K562 (cell line): ENCODE measurements around the gene MGST3. TPM values are rescaled to one million over a fixed set of nuclear protein-coding genes. Genes with fewer than 3 reads are reported as not detected.

ENCODE experiments used
- AFF1 ChIP-seq, 2 experiments: fragments of 450-650 bp; IDR thresholded peaks; 2 replicates each; pipeline ENCODE4 v1.6.1; 2018; ENCODE audit warnings: mild to moderate bottlenecking in 2 of 2, low read depth in 1 of 2; ENCODE audit not compliant: partially characterized antibody in 2 of 2
- CUX1 ChIP-seq: fragments of 200-800 bp; sonication (Bioruptor generic); IDR thresholded peaks from 2 replicates; pipeline ENCODE4 v1.6.1; 2016; ENCODE audit warnings: missing genetic modification characterization, missing compliant biosample characterization
- ETV5 ChIP-seq: sonication (generic); formaldehyde crosslinking; IDR thresholded peaks from 2 replicates; pipeline ENCODE4 v1.4.0; 2020; ENCODE audit warnings: low read depth, mild to moderate bottlenecking, missing genetic modification reagents
- FIP1L1 ChIP-seq: fragments of 200-400 bp; formaldehyde crosslinking; IDR thresholded peaks from 2 replicates; pipeline ENCODE4 v1.6.1; 2018; ENCODE audit warnings: mild to moderate bottlenecking, low read depth, low read length; ENCODE audit not compliant: poor library complexity, severe bottlenecking
- KLF6 ChIP-seq: fragments of 250-450 bp; sonication (Bioruptor Pico); IDR thresholded peaks from 2 replicates; pipeline ENCODE4 v1.4.0; 2020; ENCODE audit warnings: mild to moderate bottlenecking, moderate library complexity, borderline replicate concordance
- MTA2 ChIP-seq: fragments of 450-650 bp; IDR thresholded peaks from 2 replicates; pipeline ENCODE4 v1.6.1; 2016; ENCODE audit warnings: low read depth
- RBM34 ChIP-seq: fragments of 200-400 bp; formaldehyde crosslinking; IDR thresholded peaks from 2 replicates; pipeline ENCODE4 v1.6.1; 2018; ENCODE audit warnings: low read length, borderline replicate concordance; ENCODE audit not compliant: insufficient read depth
- SRSF1 ChIP-seq: fragments of 200-400 bp; formaldehyde crosslinking; IDR thresholded peaks from 2 replicates; pipeline ENCODE4 v1.6.1; 2017; ENCODE audit warnings: mild to moderate bottlenecking, low read depth, low read length, moderate library complexity
- TAL1 ChIP-seq: fragments of 450-650 bp; IDR thresholded peaks from 2 replicates; pipeline ENCODE4 v1.6.1; 2016; ENCODE audit warnings: mild to moderate bottlenecking
- TOE1 ChIP-seq, 2 experiments: fragments of 450-650 bp in 1 of 2; sonication (generic) in 1 of 2; formaldehyde crosslinking in 1 of 2; IDR thresholded peaks; 2 replicates each; pipeline versions ENCODE4 v1.7.1 to v1.8.0; 2016 to 2022; ENCODE audit warnings: borderline replicate concordance in 2 of 2, mild to moderate bottlenecking in 2 of 2, antibody characterized with exemption in 1 of 2, inconsistent platforms in 1 of 2, low read depth in 1 of 2, missing genetic modification reagents in 1 of 2, moderate library complexity in 1 of 2
- ZNF232 ChIP-seq: sonication (generic); formaldehyde crosslinking; IDR thresholded peaks from 2 replicates; pipeline ENCODE4 v1.8.0; 2022; ENCODE audit warnings: mild to moderate bottlenecking, missing genetic modification reagents
- polyA plus RNA-seq, 8 experiments: library from polyadenylated mRNA; depleted of rRNA in 4 of 8; stranded (reverse) in 5 of 8; unstranded in 3 of 8; fragments of >200 nt; fragmentation: Nextera tagmentation in 2 of 8; fragmentation: Illumina TruSeq in 1 of 8; extraction: Ambion mirVana in 2 of 8; extraction: Trizol in 1 of 8; gene quantifications; 2 replicates each; pipeline versions ENCODE4 v1.2.1 to v1.2.3, GENCODE V29; 2011 to 2014; ENCODE audit warnings: inconsistent platforms in 1 of 8, missing spikeins in 1 of 8
- total RNA-seq, 7 experiments: library from RNA; depleted of rRNA in 6 of 7; stranded (reverse); fragments of >200 nt in 6 of 7; fragmentation: Illumina TruSeq in 2 of 7; extraction: Trizol in 2 of 7; gene quantifications; 2 replicates each; pipeline versions ENCODE4 v1.2.1 to v1.2.3, GENCODE V29; 2011 to 2021; ENCODE audit warnings: low replicate concordance in 1 of 7

Gene MGST3
- total and polyA plus RNA-seq, 9 of the 15 experiments (the other 6 are each of a cell fraction or from before 2014, with no cell fraction given) = 70.7 to 287 (median 105) TPM

GRCh38 chr1:165697881-165698760, 67.1 kb downstream of the MGST3 start, which contains the start of gene ALDH9A1 (continued):
- TF ChIP-seq AFF1 (IDR thresholded peaks at IDR 0.05; ENCODE audit: low read depth in 1 of 2, partially characterized antibody in 2 of 2) (peak; percentile 38 to 50), SRSF1 (no peak), FIP1L1 (peak; percentile 52), MTA2 (no peak; the same call in 1 of the 2 replicates), ZNF232 (CRISPR knock-in tag) (no peak), RBM34 (no peak), KLF6 (no peak), TOE1 (IDR thresholded peaks at IDR 0.05; ENCODE audit: borderline replicate concordance) (peak; percentile 76; the same call in 1 of the 2 replicates), TOE1 (CRISPR knock-in tag; IDR thresholded peaks at IDR 0.05; ENCODE audit: borderline replicate concordance, low read depth) (0 out of 2 replicates have a peak, but pooled peaks have one; percentile 23), CUX1 (no peak), TAL1 (no peak), ETV5 (peak; percentile 82)
